GM19463 (cell line): ENCODE results near the gene NFKBIE.

Source experiments
- ATAC-seq: cut with Tn5 transposase; IDR thresholded peaks from one replicate; pipeline ENCODE4 v1.9.1; 2021; ENCODE audit warnings: mild to moderate bottlenecking, moderate library complexity; ENCODE audit not compliant: unreplicated experiment

Gene NFKBIE

DNA sequence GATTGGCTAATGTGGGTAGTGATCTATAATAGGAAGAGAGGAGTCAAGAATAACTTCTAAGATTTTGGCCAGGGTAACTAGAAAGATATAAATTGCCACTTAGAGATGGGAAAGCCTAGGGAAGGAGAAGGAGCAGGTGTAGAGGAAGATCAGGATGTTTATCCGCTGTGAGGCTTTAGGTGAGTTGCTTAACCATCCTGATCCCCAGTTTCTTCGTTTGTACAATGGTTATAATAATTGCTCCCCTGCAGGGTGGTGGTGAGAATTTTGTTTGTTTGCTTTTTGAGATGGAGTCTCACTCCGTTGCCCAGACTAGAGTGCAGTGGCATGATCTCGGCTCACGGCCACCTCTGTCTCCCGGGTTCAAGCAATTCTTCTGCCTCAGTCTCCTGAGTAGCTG, 51.0 kb downstream of the NFKBIE start:
- ATAC-seq: no peak

DNA sequence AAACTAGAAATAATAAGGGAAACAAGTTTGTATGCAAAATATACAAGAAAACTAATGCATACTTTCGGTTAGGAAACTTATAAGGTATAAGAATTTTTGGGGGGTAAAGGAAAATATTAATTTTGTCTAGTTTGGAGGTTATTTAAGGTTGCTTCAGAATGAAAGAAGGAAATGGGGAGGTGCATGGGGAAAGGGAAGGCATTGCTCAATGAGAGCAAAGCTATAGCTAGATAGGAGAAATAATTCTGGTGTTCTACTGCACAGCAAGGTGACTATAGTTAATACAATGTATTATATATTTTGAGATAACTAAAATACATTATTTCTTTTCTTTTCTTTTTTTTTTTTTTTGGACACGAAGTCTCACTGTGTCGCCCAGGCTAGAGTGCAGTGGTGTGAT, 54.1 kb downstream of the NFKBIE start:
- no peak for ATAC-seq
